BLaER1 (cell line): ENCODE results near the gene CHST1.

Source experiments
- H3K27ac ChIP-seq: shearing (Covaris generic); formaldehyde crosslinking; 2 replicates; pipeline ENCODE4 v1.8.1; 2022
- H3K27me3 ChIP-seq: shearing (Covaris generic); formaldehyde crosslinking; 2 replicates; pipeline ENCODE4 v1.8.1; 2022
- H3K36me3 ChIP-seq: shearing (Covaris generic); formaldehyde crosslinking; 2 replicates; pipeline ENCODE4 v1.8.1; 2022
- H3K4me1 ChIP-seq: shearing (Covaris generic); formaldehyde crosslinking; 2 replicates; pipeline ENCODE4 v1.8.1; 2022
- H3K4me2 ChIP-seq: shearing (Covaris generic); formaldehyde crosslinking; 2 replicates; pipeline ENCODE4 v1.8.1; 2022
- H3K4me3 ChIP-seq: shearing (Covaris generic); formaldehyde crosslinking; 2 replicates; pipeline ENCODE4 v1.8.1; 2022
- H3K9ac ChIP-seq: shearing (Covaris generic); formaldehyde crosslinking; 2 replicates; pipeline ENCODE4 v1.8.1; 2022
- H3K9me3 ChIP-seq: shearing (Covaris generic); formaldehyde crosslinking; 2 replicates; pipeline ENCODE4 v1.8.1; 2022
- H4K20me1 ChIP-seq: shearing (Covaris generic); formaldehyde crosslinking; 2 replicates; pipeline ENCODE4 v1.8.1; 2022
- Cebpa-rat ChIP-seq: shearing (Covaris generic); IDR thresholded peaks from 2 replicates; pipeline ENCODE4 v1.8.1; 2022

The CHST1 gene

GRCh38 chr11:45622283-45622682 is 43.1 kb downstream of the CHST1 start:
- Histone ChIP-seq H3K4me1 (no peaks in the 10 kb centered on the region), H3K9me3 (peaks cover 29% of the 10 kb centered on the region), H3K27me3 (no peaks in the 10 kb centered on the region), H3K36me3 (no peaks in the 10 kb centered on the region), H3K4me2 (no peak overlapping the region), H3K27ac (no peak overlapping the region), H4K20me1 (no peaks in the 10 kb centered on the region), H3K9ac (no peak overlapping the region), H3K4me3 (no peak overlapping the region)
- no peak for TF ChIP-seq Cebpa-rat

DNA sequence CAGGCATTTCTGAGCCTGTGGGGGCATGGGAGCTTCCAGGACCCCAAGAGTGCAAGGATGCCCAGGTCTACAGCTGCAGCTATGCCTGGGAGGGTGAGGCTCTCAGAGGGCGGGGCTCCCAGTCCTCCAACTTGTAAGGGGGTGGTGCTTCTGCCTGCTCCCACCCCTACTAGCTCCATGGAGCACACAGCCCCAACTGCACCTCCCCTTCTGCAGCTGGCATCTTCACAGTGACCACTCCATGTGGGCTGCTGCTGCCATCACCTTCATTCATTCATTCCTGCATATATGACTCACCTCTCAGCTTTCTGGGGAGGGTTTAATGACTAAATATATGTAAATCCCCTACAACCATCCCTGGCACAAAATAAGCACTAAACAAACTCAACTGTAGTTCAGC is 43.8 kb downstream of the CHST1 start:
- Histone ChIP-seq H4K20me1 (no peaks in the 10 kb centered on the region), H3K27ac (no peak overlapping the region), H3K4me1 (no peaks in the 10 kb centered on the region), H3K4me2 (no peak overlapping the region), H3K9ac (no peak overlapping the region), H3K4me3 (no peak overlapping the region), H3K36me3 (no peaks in the 10 kb centered on the region), H3K27me3 (no peaks in the 10 kb centered on the region), H3K9me3 (peaks cover 29% of the 10 kb centered on the region)
- TF ChIP-seq Cebpa-rat = no peak

- no peak overlapping the region for H3K4me3 ChIP-seq
- no peaks in the 10 kb centered on the region for H3K4me1 ChIP-seq
- H4K20me1 ChIP-seq = no peaks in the 10 kb centered on the region
- no peak for TF ChIP-seq Cebpa-rat
- no peak overlapping the region for H3K4me2 ChIP-seq
- H3K9ac ChIP-seq = no peak overlapping the region
- H3K27ac ChIP-seq = no peak overlapping the region
- no peaks in the 10 kb centered on the region for H3K27me3 ChIP-seq
- peaks cover 29% of the 10 kb centered on the region for H3K9me3 ChIP-seq
- no peaks in the 10 kb centered on the region for H3K36me3 ChIP-seq
Measured at GRCh38 chr11:45620243-45620642, 45.2 kb downstream of the CHST1 start.

DNA sequence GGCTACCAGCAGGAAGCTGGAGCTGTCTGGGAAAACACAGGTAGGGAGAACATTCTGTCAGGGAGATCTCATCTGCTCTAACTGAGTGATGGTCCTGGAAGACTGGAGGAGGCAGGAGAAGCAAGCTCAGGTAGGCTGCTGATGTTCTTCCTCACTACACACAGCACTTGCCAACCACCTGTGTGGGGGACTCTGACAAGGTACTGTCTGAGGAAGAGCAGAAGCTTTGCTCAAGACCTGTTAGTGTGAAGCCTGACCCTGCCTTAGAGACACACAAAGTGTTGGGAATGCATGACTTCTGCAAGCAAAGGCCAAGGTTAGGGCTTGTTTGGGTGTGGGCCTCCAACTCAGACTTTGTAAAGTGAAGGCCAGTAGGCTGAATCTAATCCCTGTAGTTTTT is 46.5 kb downstream of the CHST1 start:
- Histone ChIP-seq H3K4me2 (no peak overlapping the region), H4K20me1 (no peaks in the 10 kb centered on the region), H3K4me1 (no peaks in the 10 kb centered on the region), H3K4me3 (no peak overlapping the region), H3K9me3 (peaks cover 29% of the 10 kb centered on the region), H3K27me3 (no peaks in the 10 kb centered on the region), H3K36me3 (no peaks in the 10 kb centered on the region), H3K27ac (no peak overlapping the region), H3K9ac (no peak overlapping the region)
- no peak for TF ChIP-seq Cebpa-rat

DNA sequence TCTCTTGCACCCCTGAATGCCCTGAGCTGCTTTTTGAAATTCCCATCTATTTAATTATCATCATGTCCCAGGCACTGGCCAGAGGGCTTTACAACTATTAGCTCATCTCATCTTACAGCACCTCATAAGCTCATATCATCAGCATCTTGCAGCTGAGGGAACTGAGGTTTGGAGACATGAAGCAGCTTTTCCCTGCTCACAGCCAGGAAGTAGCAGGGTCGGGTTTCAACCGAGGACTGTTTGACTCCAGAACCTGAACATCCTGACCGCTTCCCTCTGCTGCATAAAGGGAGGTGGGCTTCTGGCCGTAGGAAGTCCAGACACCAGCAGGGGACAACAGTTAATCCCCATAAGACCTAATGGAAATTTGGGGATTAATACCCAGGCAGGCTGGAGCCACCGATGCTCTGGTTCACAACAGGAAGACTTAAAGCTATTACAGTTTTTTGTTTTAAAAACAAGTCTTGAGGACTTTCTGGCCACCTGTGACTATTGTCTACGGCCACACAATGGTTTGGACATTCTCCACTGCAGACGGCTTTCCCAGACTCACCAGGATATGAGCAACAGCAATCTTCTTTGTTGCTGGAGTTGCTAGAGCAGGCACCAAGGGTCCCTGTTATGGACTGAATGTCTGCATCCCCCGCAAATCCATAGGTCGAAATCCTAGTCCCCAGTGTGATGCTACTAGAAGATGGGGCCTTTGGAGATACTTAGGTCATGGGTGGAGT is 47.4 kb downstream of the CHST1 start:
- Histone ChIP-seq H3K4me3 (no peak overlapping the region), H3K9ac (no peak overlapping the region), H3K4me1 (no peaks in the 10 kb centered on the region), H4K20me1 (no peaks in the 10 kb centered on the region), H3K27ac (no peak overlapping the region), H3K9me3 (peaks cover 29% of the 10 kb centered on the region), H3K36me3 (no peaks in the 10 kb centered on the region), H3K27me3 (no peaks in the 10 kb centered on the region), H3K4me2 (no peak overlapping the region)
- TF ChIP-seq Cebpa-rat = no peak

DNA sequence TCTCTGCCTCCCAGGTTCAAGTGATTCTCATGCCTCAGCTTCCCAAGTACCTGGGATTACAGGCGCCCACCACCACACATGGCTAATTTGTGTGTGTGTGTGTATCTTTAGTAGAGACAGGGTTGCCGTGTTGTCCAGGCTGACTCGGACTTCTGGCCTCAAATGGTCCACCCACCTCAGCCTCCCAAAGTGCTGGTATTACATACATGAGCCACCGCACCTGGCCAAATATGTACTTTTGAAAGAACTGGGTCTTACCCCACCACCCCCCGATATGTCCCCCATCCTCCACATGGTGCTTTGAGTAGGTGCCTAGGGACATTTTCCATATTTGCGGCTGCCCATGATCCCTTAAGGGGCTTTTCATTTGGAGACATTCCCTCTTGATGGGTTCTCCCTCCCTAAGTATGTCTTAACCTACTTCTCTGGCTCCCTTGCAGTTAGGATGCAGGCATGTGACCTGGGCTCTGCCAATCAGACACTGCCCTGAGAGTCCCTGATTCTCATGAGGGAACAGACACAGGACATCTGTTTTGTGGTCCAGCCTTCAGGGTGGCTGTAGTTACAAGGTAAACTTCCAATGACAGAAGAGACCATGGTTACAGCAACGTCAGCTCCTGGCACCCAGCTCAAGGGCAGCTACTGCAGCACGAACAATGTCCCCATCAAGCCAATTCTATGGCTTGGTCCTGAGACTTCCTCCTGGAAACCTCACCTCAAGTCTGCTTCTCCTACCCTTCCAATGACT is 48.4 kb downstream of the CHST1 start:
- Histone ChIP-seq H3K36me3 (no peaks in the 10 kb centered on the region), H3K27ac (no peak overlapping the region), H3K9ac (no peak overlapping the region), H3K27me3 (no peaks in the 10 kb centered on the region), H3K4me2 (no peak overlapping the region), H3K4me1 (0 out of 2 replicates have a peak, but pooled peaks cover 5% of the 10 kb centered on the region), H4K20me1 (no peaks in the 10 kb centered on the region), H3K9me3 (peaks cover 24% of the 10 kb centered on the region), H3K4me3 (no peak overlapping the region)
- TF ChIP-seq Cebpa-rat = no peak

GRCh38 chr11:45615182-45615792 is 50.1 kb downstream of the CHST1 start:
- H3K9me3 ChIP-seq = peaks cover 7% of the 10 kb centered on the region
- no peak overlapping the region for H3K9ac ChIP-seq
- H3K36me3 ChIP-seq = no peaks in the 10 kb centered on the region
- H3K27me3 ChIP-seq = no peaks in the 10 kb centered on the region
- 0 out of 2 replicates have a peak, but pooled peaks cover 5% of the 10 kb centered on the region for H3K4me1 ChIP-seq
- H4K20me1 ChIP-seq = no peaks in the 10 kb centered on the region
- H3K4me3 ChIP-seq = no peak overlapping the region
- TF ChIP-seq Cebpa-rat = no peak
- no peak overlapping the region for H3K27ac ChIP-seq
- H3K4me2 ChIP-seq = no peak overlapping the region

- Histone ChIP-seq H3K27me3 (no peaks in the 10 kb centered on the region), H3K27ac (no peak overlapping the region)
Measured at GRCh38 chr11:45614196-45614828, 51.1 kb downstream of the CHST1 start.

DNA sequence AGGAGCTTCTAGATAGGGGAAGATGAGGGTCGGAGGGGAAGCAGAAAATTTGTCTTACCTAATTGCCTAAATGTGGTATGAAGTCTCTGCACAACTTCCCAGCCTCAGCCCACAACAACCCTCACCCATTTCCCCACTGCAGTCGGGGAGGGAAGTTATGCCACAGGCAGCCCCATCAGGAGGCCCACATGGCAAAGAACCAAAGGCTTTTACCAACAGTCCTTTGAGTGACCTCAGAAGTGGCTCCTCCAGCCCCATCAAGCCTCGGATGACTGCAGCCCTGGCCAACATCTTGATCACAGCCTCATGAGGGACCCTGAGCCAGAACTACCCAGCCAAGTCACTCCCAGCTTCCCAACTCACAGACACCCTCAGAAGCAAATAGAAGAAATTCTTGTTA is 54.8 kb downstream of the CHST1 start:
- no peak overlapping the region for H3K4me3 ChIP-seq
- no peak overlapping the region for H3K27ac ChIP-seq

More at GRCh38 chr11:45614196-45614828, 51.1 kb downstream of the CHST1 start:
- no peak for TF ChIP-seq Cebpa-rat
- Histone ChIP-seq H4K20me1 (no peaks in the 10 kb centered on the region), H3K4me2 (no peak overlapping the region), H3K4me1 (0 out of 2 replicates have a peak, but pooled peaks cover 5% of the 10 kb centered on the region), H3K4me3 (no peak overlapping the region), H3K9ac (no peak overlapping the region), H3K36me3 (no peaks in the 10 kb centered on the region), H3K9me3 (no peaks in the 10 kb centered on the region)

More for the DNA sequence above, 54.8 kb downstream of the CHST1 start:
- no peak for TF ChIP-seq Cebpa-rat
- no peaks in the 10 kb centered on the region for H4K20me1 ChIP-seq
- no peaks in the 10 kb centered on the region for H3K36me3 ChIP-seq
- H3K4me1 ChIP-seq = 0 out of 2 replicates have a peak, but pooled peaks cover 5% of the 10 kb centered on the region
- H3K4me2 ChIP-seq = no peak overlapping the region
- H3K27me3 ChIP-seq = no peaks in the 10 kb centered on the region
- no peaks in the 10 kb centered on the region for H3K9me3 ChIP-seq
- H3K9ac ChIP-seq = no peak overlapping the region
